HG03039 (cell line): ENCODE data around the gene NFATC2.

ENCODE experiments used
- ATAC-seq: cut with Tn5 transposase; IDR thresholded peaks from one replicate; pipeline ENCODE4 v1.9.1; 2021; ENCODE audit warnings: mild to moderate bottlenecking, moderate library complexity; ENCODE audit not compliant: unreplicated experiment

The NFATC2 gene

GRCh38 chr20:51542571-51543421 is at the start of gene NFATC2:
Gene NFATC2, minus strand, starts transcription at chr20:51542719. Its CDS starts 220 bp downstream, at chr20:51542499.
- no peak for ATAC-seq

GRCh38 chr20:51591871-51592270 is 49.4 kb upstream of the NFATC2 start:
- no peak for ATAC-seq

- no peak for ATAC-seq
Observed at GRCh38 chr20:51588762-51589161, 46.2 kb upstream of the NFATC2 start.

GRCh38 chr20:51587145-51587544 is 44.6 kb upstream of the NFATC2 start:
- ATAC-seq = no peak

GRCh38 chr20:51586005-51586440 is 43.5 kb upstream of the NFATC2 start:
- no peak for ATAC-seq

GRCh38 chr20:51585148-51585547 is 42.6 kb upstream of the NFATC2 start:
- no peak for ATAC-seq

- ATAC-seq = no peak
Observed at GRCh38 chr20:51584737-51585136, 42.2 kb upstream of the NFATC2 start.

- no peak for ATAC-seq
Observed at GRCh38 chr20:51584116-51584515, 41.6 kb upstream of the NFATC2 start.

- ATAC-seq = no peak
Observed at GRCh38 chr20:51583499-51583898, 41.0 kb upstream of the NFATC2 start.

GRCh38 chr20:51583073-51583472 is 40.6 kb upstream of the NFATC2 start:
- ATAC-seq = no peak

GRCh38 chr20:51581571-51581970 is 39.1 kb upstream of the NFATC2 start:
- ATAC-seq = no peak

GRCh38 chr20:51579137-51579536 is 36.6 kb upstream of the NFATC2 start:
- no peak for ATAC-seq

GRCh38 chr20:51578145-51578459 is 35.6 kb upstream of the NFATC2 start:
- ATAC-seq = no peak

GRCh38 chr20:51577432-51578144 is 35.1 kb upstream of the NFATC2 start:
- no peak for ATAC-seq

GRCh38 chr20:51575486-51575885 is 33.0 kb upstream of the NFATC2 start:
- no peak for ATAC-seq

- ATAC-seq = no peak
Observed at GRCh38 chr20:51574248-51575033, 31.9 kb upstream of the NFATC2 start.

- no peak for ATAC-seq
Observed at GRCh38 chr20:51573576-51574243, 31.2 kb upstream of the NFATC2 start.

- no peak for ATAC-seq
Observed at GRCh38 chr20:51571460-51571794, 28.9 kb upstream of the NFATC2 start.

GRCh38 chr20:51570739-51571459 is 28.4 kb upstream of the NFATC2 start:
- ATAC-seq = no peak
